Omental fat pad (tissue), 4 donors: Measurements from ENCODE around the gene CLSTN2. TPM values are rescaled to one million over a fixed set of nuclear protein-coding genes. Genes with fewer than 3 reads are reported as not detected.

Source experiments
- ATAC-seq: fragments of 150-250 bp; one replicate; pipeline ENCODE4 v1.9.1; 2016; ENCODE audit warnings: mild to moderate bottlenecking, moderate library complexity; ENCODE audit not compliant: low FRiP score
- DNase-seq: peaks from one replicate; pipeline ENCODE4 v3.0.0-alpha.2; 2019; ENCODE audit warnings: low spot score
- total RNA-seq, 4 donors: library from RNA; depleted of rRNA; stranded (reverse); fragments of >200 nt; gene quantifications; one replicate each; pipeline ENCODE4 v1.1.0, GENCODE V29; 2016
- TF ChIP-seq, protein P1 (sequence below), 3 donors: fragments of 450-650 bp; IDR thresholded peaks; one replicate each; pipeline ENCODE4 v1.5.1; 2016 to 2017; ENCODE audit warnings: antibody characterized with exemption in 3 of 3, mild to moderate bottlenecking in 3 of 3, moderate library complexity in 2 of 3

Gene CLSTN2
- total RNA-seq, 4 donors from 2014 or later: 20.0 to 40.5 (median 37.8) TPM

DNA sequence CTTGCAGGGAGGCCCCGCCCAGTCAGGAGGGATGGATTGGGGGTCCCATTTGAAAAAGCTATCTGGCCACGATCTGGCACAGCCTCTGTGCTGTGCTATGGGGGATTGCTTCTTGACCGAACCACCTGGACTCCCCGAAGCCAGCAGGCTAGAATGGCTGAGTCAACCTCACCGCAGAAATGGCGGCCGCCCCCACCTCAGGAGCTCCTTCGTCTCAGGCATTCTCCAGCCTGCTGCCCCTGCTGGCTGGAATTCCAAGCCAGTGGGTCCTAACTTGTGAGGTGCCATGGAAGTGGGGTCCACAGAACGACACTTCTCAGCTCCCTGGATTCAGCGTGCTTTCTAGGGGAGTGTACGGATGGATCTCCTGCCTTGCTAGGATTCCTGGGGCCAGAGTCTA lies 562.3 kb downstream of the CLSTN2 start:
- TF ChIP-seq, protein P1, sequence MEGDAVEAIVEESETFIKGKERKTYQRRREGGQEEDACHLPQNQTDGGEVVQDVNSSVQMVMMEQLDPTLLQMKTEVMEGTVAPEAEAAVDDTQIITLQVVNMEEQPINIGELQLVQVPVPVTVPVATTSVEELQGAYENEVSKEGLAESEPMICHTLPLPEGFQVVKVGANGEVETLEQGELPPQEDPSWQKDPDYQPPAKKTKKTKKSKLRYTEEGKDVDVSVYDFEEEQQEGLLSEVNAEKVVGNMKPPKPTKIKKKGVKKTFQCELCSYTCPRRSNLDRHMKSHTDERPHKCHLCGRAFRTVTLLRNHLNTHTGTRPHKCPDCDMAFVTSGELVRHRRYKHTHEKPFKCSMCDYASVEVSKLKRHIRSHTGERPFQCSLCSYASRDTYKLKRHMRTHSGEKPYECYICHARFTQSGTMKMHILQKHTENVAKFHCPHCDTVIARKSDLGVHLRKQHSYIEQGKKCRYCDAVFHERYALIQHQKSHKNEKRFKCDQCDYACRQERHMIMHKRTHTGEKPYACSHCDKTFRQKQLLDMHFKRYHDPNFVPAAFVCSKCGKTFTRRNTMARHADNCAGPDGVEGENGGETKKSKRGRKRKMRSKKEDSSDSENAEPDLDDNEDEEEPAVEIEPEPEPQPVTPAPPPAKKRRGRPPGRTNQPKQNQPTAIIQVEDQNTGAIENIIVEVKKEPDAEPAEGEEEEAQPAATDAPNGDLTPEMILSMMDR (IDR thresholded peaks at IDR 0.05): no peak
- ATAC-seq: no peak
- DNase-seq: no peak

DNA sequence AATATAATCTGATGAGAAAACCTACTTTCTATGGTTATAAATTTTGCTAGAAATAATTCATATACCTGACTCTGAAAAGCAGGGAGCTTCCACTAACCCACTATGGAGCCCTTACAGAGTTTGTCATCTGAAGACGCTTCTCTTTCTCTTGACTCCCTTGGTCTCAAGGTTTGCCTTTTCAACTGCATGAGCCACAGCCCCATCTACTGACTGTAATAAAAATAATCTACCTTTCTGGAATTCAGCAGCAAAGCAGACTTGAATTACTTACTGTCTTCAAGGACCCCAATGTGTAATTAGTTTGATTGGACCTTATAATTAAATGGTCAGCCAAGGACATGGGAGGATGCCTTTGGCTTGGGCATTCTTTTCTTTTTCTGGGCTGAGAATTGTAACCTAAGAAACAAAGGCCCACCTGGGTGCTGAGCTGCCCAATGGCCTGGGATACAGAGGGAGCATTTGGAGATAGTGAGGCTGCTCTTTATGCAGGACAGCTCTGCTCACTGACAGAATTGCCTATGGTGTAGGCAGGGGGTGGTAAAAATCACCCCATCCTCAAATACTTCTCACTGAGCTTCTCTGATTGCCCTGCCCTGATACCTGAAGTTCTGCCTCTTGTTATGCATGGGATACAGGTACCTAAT lies 564.3 kb downstream of the CLSTN2 start:
- DNase-seq: no peak
- TF ChIP-seq, protein P1 (IDR thresholded peaks at IDR 0.05): no peak
- ATAC-seq: no peak

DNA sequence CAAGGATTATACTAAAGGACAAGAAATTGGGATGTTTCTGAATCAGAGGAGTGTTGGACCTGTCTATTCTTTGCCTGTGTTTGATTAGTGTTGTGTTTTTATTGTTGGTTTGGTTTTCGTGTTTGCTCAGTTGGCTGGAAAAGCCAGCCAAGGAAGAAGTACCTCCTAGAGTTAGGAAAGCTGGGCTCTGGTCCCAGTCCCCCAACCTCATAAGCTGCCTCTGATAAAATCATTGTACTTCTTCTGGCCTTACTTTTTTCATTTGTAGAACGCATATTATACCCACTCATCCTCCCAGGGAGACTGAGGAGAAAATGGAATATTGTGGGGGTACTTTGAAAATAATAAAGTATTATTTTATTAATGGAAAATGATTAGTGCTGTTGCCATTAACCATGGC lies 565.5 kb downstream of the CLSTN2 start:
- DNase-seq: no peak
- TF ChIP-seq, protein P1 (IDR thresholded peaks at IDR 0.05): no peak
- no peak for ATAC-seq

DNA sequence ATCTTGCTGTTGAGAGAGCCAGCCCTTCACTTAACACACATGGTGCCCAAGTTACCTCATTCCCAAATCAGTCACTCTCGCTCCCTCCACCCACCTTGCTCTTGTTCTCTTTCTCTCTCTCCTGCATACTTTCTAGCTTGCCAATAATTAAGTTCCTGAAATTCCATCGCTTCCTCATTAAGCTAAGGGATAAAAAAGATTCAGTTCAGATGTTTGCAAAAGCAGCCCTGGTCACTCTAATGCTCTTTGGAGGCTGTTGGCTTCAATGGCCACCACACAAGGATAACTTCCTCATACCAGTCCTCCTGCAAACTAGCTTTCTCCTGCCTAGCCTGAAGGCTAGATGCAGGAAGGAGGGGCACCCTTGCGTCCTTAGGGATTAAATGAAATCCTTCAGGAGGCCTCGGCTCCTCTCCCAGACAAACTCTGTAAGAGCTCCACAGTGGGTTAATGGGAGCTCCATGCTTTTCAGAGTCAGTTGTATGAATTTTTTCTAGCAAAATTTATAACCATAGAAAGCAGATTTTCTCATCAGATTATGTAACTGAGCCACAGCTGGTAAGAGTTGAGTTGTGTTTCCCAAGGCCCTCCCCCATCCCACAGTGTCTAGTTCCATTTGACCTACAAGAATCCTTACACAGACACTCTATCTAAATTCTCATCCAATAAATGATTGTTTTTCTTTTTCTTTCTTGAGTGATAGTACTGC lies 566.2 kb downstream of the CLSTN2 start:
- no peak for ATAC-seq

DNA sequence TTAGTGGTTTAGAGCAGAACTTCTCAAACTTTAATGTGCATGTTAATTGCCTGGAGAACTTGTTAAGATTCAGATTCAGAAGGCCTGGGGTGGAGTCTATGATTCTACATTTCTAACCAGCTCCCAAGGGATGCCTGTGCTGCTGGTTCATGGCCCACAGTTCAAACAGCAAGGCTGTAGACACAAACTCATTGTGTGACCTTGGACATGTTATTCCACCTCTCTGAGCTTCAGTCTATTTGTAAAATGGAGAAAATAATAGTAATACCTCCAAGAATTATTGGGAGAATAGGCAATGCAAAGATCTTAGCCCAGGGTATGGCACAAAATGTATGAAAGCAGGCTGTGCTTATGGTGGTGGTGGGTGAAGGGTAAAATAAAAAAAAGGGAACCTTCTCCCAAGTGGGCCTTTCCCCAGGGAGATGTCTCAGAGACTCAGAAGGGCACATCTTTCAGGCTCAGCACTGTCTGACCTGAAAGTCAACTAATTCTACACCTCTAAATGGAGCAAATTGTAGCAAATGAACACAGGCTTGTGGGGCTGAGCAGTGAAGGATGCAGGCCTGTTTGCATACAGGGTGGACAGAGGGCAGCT lies 566.9 kb downstream of the CLSTN2 start:
- DNase-seq: no peak

More for the DNA sequence above, 566.2 kb downstream of the CLSTN2 start:
- DNase-seq: no peak
- TF ChIP-seq, protein P1 (IDR thresholded peaks at IDR 0.05): no peak

DNA sequence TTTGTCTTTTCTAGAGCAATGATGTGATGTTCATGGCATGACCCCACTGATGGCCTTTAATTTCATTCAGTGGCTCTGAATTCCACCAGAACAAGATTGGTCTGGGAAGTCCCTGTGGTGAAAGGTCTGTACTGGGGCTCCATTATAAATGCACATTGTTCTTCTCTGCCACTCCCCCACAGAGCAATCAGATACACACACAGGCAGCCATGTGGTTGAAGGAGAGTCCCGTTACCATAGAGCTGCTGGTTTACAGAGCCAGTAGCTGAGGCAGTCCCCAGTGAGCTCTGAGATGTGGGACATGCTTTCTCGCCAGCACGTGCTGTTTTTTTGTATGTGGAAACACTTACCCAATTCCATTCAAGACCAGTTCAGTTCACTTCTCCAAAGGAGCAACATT lies 570.2 kb downstream of the CLSTN2 start:
- DNase-seq: no peak
- TF ChIP-seq, protein P1 (IDR thresholded peaks at IDR 0.05): no peak
- no peak for ATAC-seq

More for the DNA sequence above, 566.9 kb downstream of the CLSTN2 start:
- TF ChIP-seq, protein P1 (IDR thresholded peaks at IDR 0.05): no peak
- ATAC-seq: no peak
